ENCODE data around the gene GRID2IP.

Gene GRID2IP

DNA sequence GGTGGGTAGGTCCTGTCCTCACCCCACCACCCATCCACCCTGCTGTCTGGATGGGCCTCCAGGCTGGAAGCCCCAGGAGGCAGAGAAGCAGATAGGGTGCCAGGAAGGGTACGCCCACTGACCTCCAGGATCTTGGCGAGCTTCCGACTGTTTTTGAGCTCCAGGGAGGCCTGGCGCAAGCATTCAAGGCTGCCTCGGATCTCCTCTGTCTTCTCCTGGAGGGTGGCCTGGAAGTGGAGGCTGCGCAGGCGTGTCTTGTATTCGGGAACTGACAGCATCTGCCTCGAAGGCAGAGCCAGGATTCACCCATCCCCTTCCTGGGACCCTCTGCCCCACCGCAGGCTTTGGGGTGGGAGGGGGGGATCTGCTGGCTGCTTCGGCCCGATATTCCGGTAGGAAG is 48.4 kb downstream of the GRID2IP start:
- no peak overlapping the region for H3K4me3 ChIP-seq (ENCODE audit: low read depth, low read length)
- TF ChIP-seq CTCF (IDR thresholded peaks at IDR 0.05; ENCODE audit: low read depth, low read length), result no peak

DNA sequence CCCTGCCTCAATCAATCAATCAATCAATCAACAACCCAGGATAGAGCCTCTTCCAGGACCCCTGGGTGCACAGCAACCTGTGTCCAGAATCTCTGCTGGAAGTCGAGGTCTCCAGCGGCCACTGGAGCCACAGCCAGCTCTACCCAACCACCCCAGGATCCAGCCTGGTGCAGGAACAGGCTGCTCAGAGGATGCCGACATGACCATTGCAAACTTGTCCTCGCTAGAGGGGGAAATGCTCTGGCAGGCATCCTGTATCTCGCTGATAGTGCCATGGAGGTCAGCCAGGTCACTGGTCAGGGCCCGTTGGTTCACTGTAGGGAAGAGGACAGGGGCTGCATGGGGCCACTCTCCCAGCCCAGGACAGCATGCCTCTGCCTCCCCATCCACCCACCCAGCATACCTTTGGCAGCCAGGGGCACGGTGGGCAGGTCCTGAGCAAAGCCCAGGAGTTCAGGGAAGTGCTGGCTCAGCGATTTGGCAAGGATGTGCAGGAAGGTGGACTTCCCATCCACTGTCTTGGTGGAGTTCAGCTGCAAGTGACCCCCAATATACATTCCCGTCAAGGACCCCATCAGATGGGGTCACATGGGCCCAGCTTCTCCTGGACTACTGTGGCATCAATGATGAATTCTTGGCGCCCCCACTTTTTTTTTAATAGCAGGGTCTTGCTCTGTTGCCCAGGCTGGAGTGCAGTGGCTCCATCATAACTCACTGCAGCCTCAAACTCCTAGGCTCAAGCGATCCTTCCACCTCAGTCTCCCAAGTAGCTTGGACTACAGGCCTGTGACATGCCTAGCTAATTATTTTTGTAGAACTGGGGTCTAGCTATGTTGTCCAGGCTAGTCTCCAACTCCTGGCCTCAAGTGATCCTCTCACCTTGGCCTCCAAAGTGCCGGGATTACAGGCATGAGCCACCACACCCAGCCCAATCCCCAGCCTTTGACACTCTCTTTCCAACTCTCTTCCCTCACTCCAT is 49.4 kb downstream of the GRID2IP start:
- no peak overlapping the region for H3K4me3 ChIP-seq (ENCODE audit: low read depth, low read length)

GRCh38 chr7:6500691-6501090 is 50.6 kb downstream of the GRID2IP start:
- no peak for TF ChIP-seq CTCF (IDR thresholded peaks at IDR 0.05; ENCODE audit: low read depth, low read length)
- H3K4me3 ChIP-seq (ENCODE audit: low read depth, low read length), result no peak overlapping the region

More for the DNA sequence above, 49.4 kb downstream of the GRID2IP start:
- no peak for TF ChIP-seq CTCF (IDR thresholded peaks at IDR 0.05; ENCODE audit: low read depth, low read length)

GRCh38 chr7:6497994-6498393 is 53.3 kb downstream of the GRID2IP start:
- TF ChIP-seq CTCF (IDR thresholded peaks at IDR 0.05; ENCODE audit: low read depth, low read length), result no peak
- H3K4me3 ChIP-seq (ENCODE audit: low read depth, low read length), result no peak overlapping the region

GRCh38 chr7:6497637-6497905 is 53.7 kb downstream of the GRID2IP start:
- no peak for TF ChIP-seq CTCF (IDR thresholded peaks at IDR 0.05; ENCODE audit: low read depth, low read length)
- H3K4me3 ChIP-seq (ENCODE audit: low read depth, low read length), result no peak overlapping the region

GRCh38 chr7:6496842-6497636 is 54.2 kb downstream of the GRID2IP start:
- no peak overlapping the region for H3K4me3 ChIP-seq (ENCODE audit: low read depth, low read length)
- TF ChIP-seq CTCF (IDR thresholded peaks at IDR 0.05; ENCODE audit: low read depth, low read length), result no peak

All from WI38 (cell line).